IPS DF 19.7 (cell line): ENCODE results near the gene HBEGF.

Experiments used
- DNase-seq: peaks from one replicate; pipeline ENCODE4 v3.0.0-alpha.2; 2013; ENCODE audit warnings: low read depth, low spot score

HBEGF gene

GRCh38 chr5:140303966-140304365 is 42.4 kb downstream of the HBEGF start:
- DNase-seq: no peak

- DNase-seq: peak; percentile 74
These were observed 43.4 kb downstream of the HBEGF start, which contains the start of gene PFDN1 for GRCh38 chr5:140302786-140303639. Gene PFDN1 (minus strand): TSS chr5:140303101. CDS start chr5:140303073, 28 bp downstream.

GRCh38 chr5:140301136-140301535 is 45.3 kb downstream of the HBEGF start:
- DNase-seq: no peak

GRCh38 chr5:140299056-140299455 is 47.3 kb downstream of the HBEGF start:
- no peak for DNase-seq

- no peak for DNase-seq
These were observed 48.2 kb downstream of the HBEGF start for GRCh38 chr5:140298183-140298601.

- DNase-seq: no peak
These were observed 49.1 kb downstream of the HBEGF start for GRCh38 chr5:140297283-140297682.

GRCh38 chr5:140296289-140296688 is 50.1 kb downstream of the HBEGF start:
- DNase-seq: no peak

- DNase-seq: no peak
These were observed 51.0 kb downstream of the HBEGF start for GRCh38 chr5:140295414-140295813.

- DNase-seq: no peak
These were observed 51.6 kb downstream of the HBEGF start for GRCh38 chr5:140294753-140295152.

- no peak for DNase-seq
These were observed 52.6 kb downstream of the HBEGF start for GRCh38 chr5:140293849-140294100.

GRCh38 chr5:140293091-140293848 is 53.1 kb downstream of the HBEGF start:
- no peak for DNase-seq

- no peak for DNase-seq
These were observed 54.0 kb downstream of the HBEGF start for GRCh38 chr5:140292212-140293036.

- no peak for DNase-seq
These were observed 58.4 kb downstream of the HBEGF start for GRCh38 chr5:140287801-140288521.

GRCh38 chr5:140286424-140286823 is 60.0 kb downstream of the HBEGF start:
- DNase-seq: no peak

- DNase-seq: no peak
These were observed 62.4 kb downstream of the HBEGF start for GRCh38 chr5:140284013-140284412.
